K562 (cell line): ENCODE data around the gene C12orf54.

Experiments used
- BACH1 ChIP-seq: fragments of 200-800 bp; sonication (Bioruptor generic); IDR thresholded peaks from 2 replicates; pipeline ENCODE4 v1.6.1; 2016; ENCODE audit warnings: missing genetic modification characterization, missing compliant biosample characterization
- CBX3 ChIP-seq, 2 experiments: IDR thresholded peaks; 1 replicate in 1 of 2; 2 replicates in 1 of 2; pipeline ENCODE4 v1.6.1; 2012; ENCODE audit warnings: inconsistent platforms in 2 of 2, low read length in 2 of 2, borderline replicate concordance in 1 of 2, control low read depth in 1 of 2
- COPS2 ChIP-seq: fragments of 450-650 bp; conservative IDR thresholded peaks from 2 replicates; pipeline ENCODE4 v1.6.1; 2016; ENCODE audit warnings: mild to moderate bottlenecking, moderate library complexity
- CREB1 ChIP-seq, 2 experiments: sonication (generic) in 1 of 2; formaldehyde crosslinking in 1 of 2; IDR thresholded peaks; 2 replicates each; pipeline versions ENCODE4 v1.6.1 to v1.8.0; 2012 to 2022; ENCODE audit warnings: inconsistent platforms in 1 of 2, mild to moderate bottlenecking in 1 of 2, missing genetic modification reagents in 1 of 2, moderate library complexity in 1 of 2
- FOXJ3 ChIP-seq: sonication (generic); formaldehyde crosslinking; IDR thresholded peaks from 2 replicates; pipeline ENCODE4 v1.4.0; 2020; ENCODE audit warnings: mild to moderate bottlenecking, missing genetic modification reagents
- FOXM1 ChIP-seq, 2 experiments: fragments of 450-650 bp in 1 of 2; sonication (generic) in 1 of 2; formaldehyde crosslinking in 1 of 2; IDR thresholded peaks; 2 replicates each; pipeline versions ENCODE4 v1.6.1 to v1.9.0; 2017 to 2022; ENCODE audit warnings: low read depth in 2 of 2, mild to moderate bottlenecking in 2 of 2, missing genetic modification reagents in 1 of 2, moderate library complexity in 1 of 2
- RNF2 ChIP-seq: sonication (generic); IDR thresholded peaks from 2 replicates; pipeline ENCODE4 v1.6.1; 2016
- SETDB1 ChIP-seq: IDR thresholded peaks from one replicate; pipeline ENCODE4 v1.6.1; 2012; ENCODE audit warnings: low read length, control low read depth, inconsistent platforms
- TOE1 ChIP-seq, 2 experiments: fragments of 450-650 bp in 1 of 2; sonication (generic) in 1 of 2; formaldehyde crosslinking in 1 of 2; IDR thresholded peaks; 2 replicates each; pipeline versions ENCODE4 v1.7.1 to v1.8.0; 2016 to 2022; ENCODE audit warnings: borderline replicate concordance in 2 of 2, mild to moderate bottlenecking in 2 of 2, antibody characterized with exemption in 1 of 2, inconsistent platforms in 1 of 2, low read depth in 1 of 2, missing genetic modification reagents in 1 of 2, moderate library complexity in 1 of 2
- ZNF175 ChIP-seq: fragments of 200-800 bp; sonication (Bioruptor generic); IDR thresholded peaks from 2 replicates; pipeline ENCODE4 v1.6.1; 2016; ENCODE audit warnings: low read depth, mild to moderate bottlenecking, missing genetic modification characterization, missing compliant biosample characterization
- TF ChIP-seq, protein P1 (sequence below): fragments of 250-450 bp; sonication (Bioruptor Pico); IDR thresholded peaks from 2 replicates; pipeline ENCODE4 v1.5.0; 2021; ENCODE audit warnings: mild to moderate bottlenecking, borderline replicate concordance
- TF ChIP-seq, protein P2 (sequence below): sonication (generic); formaldehyde crosslinking; IDR thresholded peaks from 2 replicates; pipeline ENCODE4 v1.9.0; 2022; ENCODE audit warnings: mild to moderate bottlenecking, missing genetic modification reagents
- TF ChIP-seq, protein P3 (sequence below): sonication (generic); formaldehyde crosslinking; IDR thresholded peaks from 2 replicates; pipeline ENCODE4 v1.5.0; 2020; ENCODE audit warnings: missing genetic modification reagents
- TF ChIP-seq, protein P4 (sequence below), 2 experiments: fragments of 450-650 bp; formaldehyde crosslinking in 1 of 2; IDR thresholded peaks; 2 replicates each; pipeline versions ENCODE4 v1.4.0 to v1.6.1; 2014 to 2020; ENCODE audit warnings: mild to moderate bottlenecking in 2 of 2, borderline replicate concordance in 1 of 2, low read depth in 1 of 2

DNA sequence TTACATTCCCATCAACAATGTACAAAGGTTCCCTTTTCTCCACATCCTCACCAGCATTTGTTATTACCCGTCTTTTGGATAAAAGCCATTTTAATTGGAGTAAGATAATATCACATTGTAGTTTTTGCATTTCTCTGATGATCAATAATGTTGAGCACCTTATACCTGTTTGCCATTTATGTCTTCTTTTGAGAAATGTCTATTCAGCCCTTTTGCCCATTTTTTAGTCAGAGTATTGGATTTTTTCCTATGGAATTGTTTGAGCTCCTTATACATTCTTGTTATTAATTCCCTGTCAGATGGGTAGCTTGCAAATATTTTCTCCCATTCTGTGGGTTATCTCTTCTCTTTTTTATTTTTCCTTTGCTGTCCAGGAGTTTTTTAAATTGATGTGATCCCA is 32.4 kb downstream of the C12orf54 start:
- TF ChIP-seq, protein P1, sequence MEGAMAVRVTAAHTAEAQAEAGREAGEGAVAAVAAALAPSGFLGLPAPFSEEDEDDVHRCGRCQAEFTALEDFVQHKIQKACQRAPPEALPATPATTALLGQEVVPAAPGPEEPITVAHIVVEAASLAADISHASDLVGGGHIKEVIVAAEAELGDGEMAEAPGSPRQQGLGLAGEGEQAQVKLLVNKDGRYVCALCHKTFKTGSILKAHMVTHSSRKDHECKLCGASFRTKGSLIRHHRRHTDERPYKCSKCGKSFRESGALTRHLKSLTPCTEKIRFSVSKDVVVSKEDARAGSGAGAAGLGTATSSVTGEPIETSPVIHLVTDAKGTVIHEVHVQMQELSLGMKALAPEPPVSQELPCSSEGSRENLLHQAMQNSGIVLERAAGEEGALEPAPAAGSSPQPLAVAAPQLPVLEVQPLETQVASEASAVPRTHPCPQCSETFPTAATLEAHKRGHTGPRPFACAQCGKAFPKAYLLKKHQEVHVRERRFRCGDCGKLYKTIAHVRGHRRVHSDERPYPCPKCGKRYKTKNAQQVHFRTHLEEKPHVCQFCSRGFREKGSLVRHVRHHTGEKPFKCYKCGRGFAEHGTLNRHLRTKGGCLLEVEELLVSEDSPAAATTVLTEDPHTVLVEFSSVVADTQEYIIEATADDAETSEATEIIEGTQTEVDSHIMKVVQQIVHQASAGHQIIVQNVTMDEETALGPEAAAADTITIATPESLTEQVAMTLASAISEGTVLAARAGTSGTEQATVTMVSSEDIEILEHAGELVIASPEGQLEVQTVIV (CRISPR knock-in tag): no peak
- no peak for TF ChIP-seq CBX3 (IDR thresholded peaks at IDR 0.05; ENCODE audit: borderline replicate concordance in 1 of 2, low read length in 2 of 2)
- TF ChIP-seq, protein P2, sequence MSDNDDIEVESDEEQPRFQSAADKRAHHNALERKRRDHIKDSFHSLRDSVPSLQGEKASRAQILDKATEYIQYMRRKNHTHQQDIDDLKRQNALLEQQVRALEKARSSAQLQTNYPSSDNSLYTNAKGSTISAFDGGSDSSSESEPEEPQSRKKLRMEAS: no peak
- TF ChIP-seq CREB1 (IDR thresholded peaks at IDR 0.05): no peak
- no peak for TF ChIP-seq CREB1 (CRISPR knock-in tag; IDR thresholded peaks at IDR 0.05)
- TF ChIP-seq, protein P3, sequence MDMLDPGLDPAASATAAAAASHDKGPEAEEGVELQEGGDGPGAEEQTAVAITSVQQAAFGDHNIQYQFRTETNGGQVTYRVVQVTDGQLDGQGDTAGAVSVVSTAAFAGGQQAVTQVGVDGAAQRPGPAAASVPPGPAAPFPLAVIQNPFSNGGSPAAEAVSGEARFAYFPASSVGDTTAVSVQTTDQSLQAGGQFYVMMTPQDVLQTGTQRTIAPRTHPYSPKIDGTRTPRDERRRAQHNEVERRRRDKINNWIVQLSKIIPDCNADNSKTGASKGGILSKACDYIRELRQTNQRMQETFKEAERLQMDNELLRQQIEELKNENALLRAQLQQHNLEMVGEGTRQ (CRISPR knock-in tag): no peak
- TF ChIP-seq FOXJ3 (CRISPR knock-in tag): no peak
- no peak for TF ChIP-seq ZNF175 (CRISPR knock-in tag)
- TF ChIP-seq FOXM1 (IDR thresholded peaks at IDR 0.05; ENCODE audit: low read depth): no peak
- TF ChIP-seq FOXM1 (CRISPR knock-in tag; IDR thresholded peaks at IDR 0.05; ENCODE audit: low read depth): no peak
- TF ChIP-seq RNF2: no peak
- TF ChIP-seq, protein P4, sequence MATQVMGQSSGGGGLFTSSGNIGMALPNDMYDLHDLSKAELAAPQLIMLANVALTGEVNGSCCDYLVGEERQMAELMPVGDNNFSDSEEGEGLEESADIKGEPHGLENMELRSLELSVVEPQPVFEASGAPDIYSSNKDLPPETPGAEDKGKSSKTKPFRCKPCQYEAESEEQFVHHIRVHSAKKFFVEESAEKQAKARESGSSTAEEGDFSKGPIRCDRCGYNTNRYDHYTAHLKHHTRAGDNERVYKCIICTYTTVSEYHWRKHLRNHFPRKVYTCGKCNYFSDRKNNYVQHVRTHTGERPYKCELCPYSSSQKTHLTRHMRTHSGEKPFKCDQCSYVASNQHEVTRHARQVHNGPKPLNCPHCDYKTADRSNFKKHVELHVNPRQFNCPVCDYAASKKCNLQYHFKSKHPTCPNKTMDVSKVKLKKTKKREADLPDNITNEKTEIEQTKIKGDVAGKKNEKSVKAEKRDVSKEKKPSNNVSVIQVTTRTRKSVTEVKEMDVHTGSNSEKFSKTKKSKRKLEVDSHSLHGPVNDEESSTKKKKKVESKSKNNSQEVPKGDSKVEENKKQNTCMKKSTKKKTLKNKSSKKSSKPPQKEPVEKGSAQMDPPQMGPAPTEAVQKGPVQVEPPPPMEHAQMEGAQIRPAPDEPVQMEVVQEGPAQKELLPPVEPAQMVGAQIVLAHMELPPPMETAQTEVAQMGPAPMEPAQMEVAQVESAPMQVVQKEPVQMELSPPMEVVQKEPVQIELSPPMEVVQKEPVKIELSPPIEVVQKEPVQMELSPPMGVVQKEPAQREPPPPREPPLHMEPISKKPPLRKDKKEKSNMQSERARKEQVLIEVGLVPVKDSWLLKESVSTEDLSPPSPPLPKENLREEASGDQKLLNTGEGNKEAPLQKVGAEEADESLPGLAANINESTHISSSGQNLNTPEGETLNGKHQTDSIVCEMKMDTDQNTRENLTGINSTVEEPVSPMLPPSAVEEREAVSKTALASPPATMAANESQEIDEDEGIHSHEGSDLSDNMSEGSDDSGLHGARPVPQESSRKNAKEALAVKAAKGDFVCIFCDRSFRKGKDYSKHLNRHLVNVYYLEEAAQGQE (IDR thresholded peaks at IDR 0.05; ENCODE audit: borderline replicate concordance): no peak
- TF ChIP-seq, protein P4 (CRISPR knock-in tag; IDR thresholded peaks at IDR 0.05; ENCODE audit: low read depth): no peak
- no peak for TF ChIP-seq COPS2
- no peak for TF ChIP-seq TOE1 (IDR thresholded peaks at IDR 0.05; ENCODE audit: borderline replicate concordance)
- no peak for TF ChIP-seq TOE1 (CRISPR knock-in tag; IDR thresholded peaks at IDR 0.05; ENCODE audit: borderline replicate concordance, low read depth)
- TF ChIP-seq SETDB1: no peak
- no peak for TF ChIP-seq BACH1
